HUDEP-2 (cell line): Measurements from ENCODE around the gene PTPMT1.
A peak's percentile ranks its signal among the peaks of the same experiment; 100 is the strongest.

Source experiments
- DNase-seq, 76 experiments: peaks; one replicate each; lab custom pipeline; 2025; ENCODE audit not compliant: unreplicated experiment in 76 of 76; lab: John Stamatoyannopoulos, UW

PTPMT1 gene

GRCh38 chr11:47577460-47578041, 12.2 kb downstream of the PTPMT1 start:
- no peak for DNase-seq

DNA sequence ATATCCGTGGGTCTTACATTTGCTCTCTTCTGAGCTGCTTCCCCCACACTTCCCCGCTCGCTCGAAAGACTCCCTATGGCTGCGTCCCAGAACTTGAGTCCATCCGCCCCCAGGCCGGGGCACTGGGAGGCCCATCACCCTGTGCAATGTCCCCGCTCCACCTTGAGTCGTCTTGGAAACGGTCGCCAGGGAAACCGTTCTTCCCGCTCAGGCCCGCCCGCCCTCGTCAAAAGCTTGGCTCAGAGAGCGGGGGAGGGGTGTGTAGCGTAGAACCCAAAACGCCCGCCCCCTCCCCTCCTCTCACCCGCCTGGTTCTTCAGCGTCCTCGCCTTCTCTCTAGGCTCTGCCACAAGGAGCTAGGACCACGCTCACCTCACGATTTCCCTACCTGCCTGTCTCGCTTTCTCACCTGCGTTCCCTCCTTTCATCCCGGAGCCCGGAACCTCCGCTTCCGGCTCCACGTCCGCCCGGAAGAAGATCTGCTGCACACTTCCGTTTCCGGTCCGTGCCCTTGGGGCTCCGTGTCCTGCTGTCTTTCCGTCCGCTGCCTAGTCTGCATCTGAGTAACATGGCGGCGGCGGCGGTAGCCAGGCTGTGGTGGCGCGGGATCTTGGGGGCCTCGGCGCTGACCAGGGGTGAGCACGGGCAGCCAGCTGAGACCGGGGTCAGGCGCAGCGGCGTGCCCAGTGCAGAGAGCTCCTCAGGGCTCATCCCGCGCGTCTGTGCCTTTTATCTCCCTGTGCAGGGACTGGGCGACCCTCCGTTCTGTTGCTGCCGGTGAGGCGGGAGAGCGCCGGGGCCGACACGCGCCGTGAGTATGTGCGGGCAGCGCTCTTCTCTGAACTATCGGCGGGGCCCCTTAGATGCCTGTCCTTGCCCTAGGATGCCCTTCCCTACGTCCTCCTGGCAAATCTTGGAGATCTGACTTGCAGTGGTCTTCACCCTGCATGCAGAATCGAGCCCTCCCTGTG, 13.4 kb downstream of the PTPMT1 start, which contains the start of the genes KBTBD4 and NDUFS3:
TSS of gene KBTBD4 (minus strand) at position 447 of the 971 bp plus-strand sequence. CDS start at position 428, 19 bp downstream.
TSS of gene NDUFS3 (plus strand) at position 551 of the 971 bp plus-strand sequence. CDS start at position 569, 18 bp downstream.
- peak in 75 of 76 experiments; percentile 19 to 95 (median 76) for DNase-seq

- DNase-seq = no peak
These were observed 18.4 kb downstream of the PTPMT1 start for GRCh38 chr11:47583844-47584243.

GRCh38 chr11:47586098-47586855, 20.9 kb downstream of the PTPMT1 start, which contains the start of gene FAM180B:
Gene FAM180B (plus strand): TSS chr11:47586678. CDS start chr11:47586769, 91 bp downstream.
- no peak for DNase-seq

DNA sequence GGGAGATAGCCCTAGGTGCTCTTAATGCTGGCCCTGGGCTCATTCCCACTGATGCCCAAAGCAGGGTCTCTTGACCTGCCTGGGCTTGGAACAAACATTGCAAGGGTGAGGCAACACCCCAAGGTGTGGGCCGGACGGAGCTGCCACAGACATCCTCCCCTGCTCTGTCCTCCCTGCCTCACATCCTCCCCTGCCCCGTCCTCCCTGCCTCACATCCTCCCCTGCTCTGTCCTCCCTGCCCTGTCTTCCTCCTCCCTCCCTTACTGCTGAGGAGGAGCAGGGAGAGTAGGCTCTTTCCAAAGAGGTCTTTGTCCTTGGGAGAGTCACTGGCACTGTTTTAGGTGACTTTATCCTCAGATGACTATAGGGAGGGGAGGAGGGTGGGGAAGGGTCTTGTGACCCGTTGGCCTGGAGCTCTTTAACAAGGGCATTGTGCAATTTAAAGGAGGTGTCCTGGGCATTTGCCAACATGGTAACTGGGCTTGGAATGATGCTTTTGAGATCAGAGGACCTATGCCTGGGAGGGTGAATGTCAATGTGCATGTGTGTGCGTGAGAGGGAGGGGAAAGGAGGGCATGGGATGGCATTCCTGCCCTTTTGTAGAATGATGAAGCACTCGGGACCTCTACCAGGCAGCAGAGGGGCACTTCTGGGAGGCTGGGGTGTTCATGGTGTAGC, 21.8 kb downstream of the PTPMT1 start:
- DNase-seq = no peak

DNA sequence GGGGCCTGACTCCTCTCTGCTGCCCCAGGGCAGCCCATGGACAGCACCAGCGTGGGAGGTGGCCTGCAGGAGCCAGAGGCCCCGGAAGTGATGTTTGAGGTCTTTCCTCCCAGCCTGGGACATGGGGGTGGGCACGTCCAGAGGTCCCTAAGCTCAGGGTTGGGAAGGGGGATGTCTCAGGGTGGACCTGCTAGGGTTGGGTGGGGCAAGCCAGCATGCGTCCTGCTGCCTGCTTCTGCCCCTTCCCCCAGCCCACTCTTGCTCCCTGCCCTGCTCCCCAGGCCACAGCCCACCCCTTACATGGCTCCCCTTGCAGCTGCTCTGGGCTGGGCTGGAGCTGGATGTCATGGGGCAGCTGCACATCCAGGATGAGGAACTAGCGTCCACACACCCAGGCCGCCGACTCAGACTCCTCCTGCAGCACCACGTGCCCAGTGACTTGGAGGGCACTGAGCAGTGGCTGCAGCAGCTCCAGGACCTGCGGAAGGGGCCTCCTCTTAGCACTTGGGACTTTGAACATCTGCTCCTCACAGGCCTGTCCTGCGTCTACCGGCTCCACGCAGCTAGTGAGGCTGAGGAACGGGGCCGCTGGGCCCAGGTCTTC, 22.4 kb downstream of the PTPMT1 start:
- no peak for DNase-seq

GRCh38 chr11:47589118-47589517, 23.7 kb downstream of the PTPMT1 start:
- no peak for DNase-seq

DNA sequence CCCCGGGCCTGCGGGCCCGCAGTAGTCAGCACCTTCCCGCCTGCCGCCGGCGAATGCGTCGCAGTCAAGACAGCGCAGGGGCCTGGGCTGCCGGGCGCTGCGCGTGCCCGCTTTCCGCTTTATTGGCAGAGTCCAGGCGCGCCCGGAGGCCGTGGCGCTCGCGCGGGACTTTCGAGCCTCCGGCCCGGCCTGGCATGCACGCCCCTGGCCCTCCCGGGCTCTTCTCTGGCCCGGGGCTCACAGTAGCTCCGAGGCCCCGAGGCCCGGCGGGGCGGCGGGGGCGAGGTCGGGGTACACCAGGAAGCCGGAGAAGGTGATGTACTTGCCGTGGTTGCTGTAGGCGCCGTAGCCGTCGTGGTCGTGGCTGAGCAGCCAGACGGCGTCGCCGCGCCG, 24.2 kb downstream of the PTPMT1 start:
- DNase-seq = no peak

- DNase-seq = no peak
These were observed 24.8 kb downstream of the PTPMT1 start for GRCh38 chr11:47589977-47590861.

DNA sequence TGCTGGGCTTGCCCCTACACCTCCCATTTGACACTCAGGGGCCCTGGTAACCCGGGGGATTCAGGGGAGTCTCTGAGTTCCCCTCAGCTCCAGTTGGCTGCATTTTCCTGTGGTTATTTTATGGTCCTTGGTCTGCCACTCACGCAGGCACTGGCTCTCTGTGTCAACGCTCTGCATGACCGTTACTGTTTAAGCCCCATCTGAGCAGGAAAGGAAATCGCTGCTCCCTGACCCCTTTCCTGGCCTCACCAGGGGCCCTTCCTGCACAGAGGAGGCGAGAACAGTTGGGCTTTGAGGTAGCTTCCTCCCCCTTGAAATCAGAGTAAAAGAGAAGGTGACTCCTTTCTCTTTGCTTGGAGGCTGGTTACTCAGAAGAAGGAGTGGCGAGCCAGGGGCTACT, 26.4 kb downstream of the PTPMT1 start:
- DNase-seq = no peak

DNA sequence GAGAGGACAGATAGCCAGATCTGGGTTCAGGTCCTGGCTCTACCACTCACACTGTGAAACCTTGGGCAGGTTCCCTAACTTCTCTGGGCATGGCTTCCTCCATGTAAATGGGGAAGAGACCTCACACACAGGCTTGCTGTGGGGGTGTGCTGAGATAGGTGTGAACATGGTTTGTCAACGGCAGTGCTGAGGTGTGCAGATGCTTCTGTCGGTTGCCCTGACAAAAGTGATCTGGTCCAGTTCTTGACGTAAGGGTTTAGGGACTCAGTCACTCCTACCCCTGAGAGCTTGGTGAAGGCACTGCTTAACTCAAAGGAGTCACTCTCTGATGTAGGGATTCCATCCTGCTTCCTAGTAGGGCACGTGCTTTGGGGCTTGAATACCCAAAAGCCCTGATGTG, 26.9 kb downstream of the PTPMT1 start:
- DNase-seq = no peak

DNA sequence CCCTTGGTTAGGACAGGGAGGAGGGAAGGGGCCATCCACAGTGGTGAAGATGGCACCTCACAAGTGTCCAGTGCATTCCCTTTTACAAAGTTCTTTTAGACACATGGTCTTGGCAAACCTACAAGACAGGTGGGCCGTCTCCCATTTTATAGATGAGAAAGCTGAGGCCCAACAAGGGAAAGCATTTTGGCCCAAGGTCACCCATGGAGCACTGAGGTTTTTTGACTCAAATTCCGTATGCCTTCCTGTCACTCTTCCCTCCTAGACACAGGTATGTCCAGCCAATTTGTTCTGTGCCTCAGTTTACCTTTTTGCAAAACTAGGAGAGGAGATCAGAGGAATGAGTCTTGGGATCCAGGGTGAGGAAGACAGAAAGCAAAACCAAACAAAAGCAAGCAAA, 27.6 kb downstream of the PTPMT1 start:
- no peak for DNase-seq

GRCh38 chr11:47593492-47593933, 28.1 kb downstream of the PTPMT1 start:
- DNase-seq = no peak

DNA sequence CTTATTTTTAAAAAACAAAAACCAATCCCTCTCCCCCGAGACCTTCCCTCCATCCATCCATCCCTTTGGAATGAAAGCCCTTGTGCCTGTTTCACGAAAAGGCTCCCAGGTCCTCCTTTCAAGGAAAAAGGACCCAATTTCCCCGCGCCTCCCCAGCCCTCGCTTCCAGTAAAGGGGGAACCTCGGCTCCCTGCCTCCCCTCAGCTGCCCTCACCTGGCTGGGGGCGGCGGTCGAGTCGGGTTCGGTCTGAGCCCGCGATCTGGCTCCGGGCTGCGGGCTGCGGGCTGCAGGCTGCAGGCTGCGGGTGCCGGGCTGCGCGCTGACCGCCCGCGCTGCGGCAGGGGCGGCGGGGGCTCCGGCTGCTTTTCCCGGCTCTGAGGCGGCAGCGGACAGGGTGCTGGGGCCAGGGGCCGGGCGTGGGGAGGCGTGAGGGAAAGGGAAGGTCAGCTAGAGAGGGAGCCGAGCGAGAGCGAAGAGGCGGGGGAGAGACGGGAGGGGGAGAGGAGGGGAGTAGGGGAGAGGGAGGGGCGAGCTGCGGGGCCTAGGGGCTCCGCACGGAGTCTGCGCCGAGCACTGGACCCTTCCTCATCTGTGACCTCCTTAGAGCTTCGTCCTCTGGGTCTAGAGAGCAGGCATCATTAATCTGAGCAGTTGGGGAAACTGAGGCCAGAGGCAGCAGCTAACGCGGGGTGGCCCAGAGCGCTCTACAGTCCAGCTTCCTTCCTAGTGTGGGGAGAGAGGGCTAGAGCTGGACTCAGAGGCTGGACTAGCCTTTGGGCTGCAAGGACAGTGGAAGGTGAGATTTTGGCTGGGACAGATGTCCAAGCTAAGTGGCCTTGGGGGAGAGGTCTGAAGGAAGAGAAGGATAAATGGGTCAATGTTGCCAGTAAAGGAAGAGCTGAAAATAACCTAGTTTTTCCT, 28.8 kb downstream of the PTPMT1 start, which contains the start of gene C1QTNF4:
TSS of gene C1QTNF4 (minus strand) at position 478 of the 922 bp plus-strand sequence. CDS start 3,601 bp downstream, outside the sequence.
- no peak for DNase-seq

- DNase-seq = no peak
These were observed 29.6 kb downstream of the PTPMT1 start for GRCh38 chr11:47595029-47595428.

- no peak for DNase-seq
These were observed 30.6 kb downstream of the PTPMT1 start for GRCh38 chr11:47595967-47596366.

GRCh38 chr11:47599902-47600301, 34.5 kb downstream of the PTPMT1 start:
- no peak for DNase-seq

DNA sequence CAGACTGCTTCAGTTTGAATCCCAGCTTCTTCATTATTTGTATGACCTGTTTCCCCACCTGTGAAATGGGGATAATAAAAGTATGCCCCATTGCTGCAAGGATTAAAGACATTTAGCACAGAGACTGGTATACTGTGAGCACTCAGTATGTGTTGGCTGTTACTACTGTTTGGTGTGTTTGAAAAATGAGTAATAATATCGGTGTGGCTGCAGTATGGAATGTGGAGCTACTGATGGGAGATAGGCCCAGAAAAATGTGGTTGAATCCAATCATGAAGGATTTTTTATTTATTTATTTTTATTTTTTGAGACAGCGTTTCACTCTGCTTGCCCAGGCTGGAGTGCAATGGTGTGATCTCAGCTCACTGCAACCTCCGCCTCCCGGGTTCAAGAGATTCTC, 37.9 kb downstream of the PTPMT1 start:
- DNase-seq = no peak
